Muscle of arm (tissue), 12 donors: Measurements from ENCODE around the gene RAB31. TPM values are rescaled to one million over a fixed set of nuclear protein-coding genes. Genes with fewer than 3 reads are reported as not detected.
"Not testable (repeated sequence)": the region's sequence is repeated elsewhere in the genome, so short reads cannot be mapped to it uniquely, and the experiment has no call there.

Source experiments
- DNase-seq: peaks from one replicate; pipeline ENCODE4 v3.0.0-alpha.2; 2013
- polyA plus RNA-seq, 12 donors: library from polyadenylated mRNA; unstranded; fragments of 120-200 nt; gene quantifications; one replicate each; pipeline ENCODE4 v1.2.1, GENCODE V29; 2013; ENCODE audit not compliant: insufficient read length in 12 of 12

RAB31 gene
- polyA plus RNA-seq, 12 donors, result 20.2 to 50.8 (median 32.8) TPM; not detected in 1

DNA sequence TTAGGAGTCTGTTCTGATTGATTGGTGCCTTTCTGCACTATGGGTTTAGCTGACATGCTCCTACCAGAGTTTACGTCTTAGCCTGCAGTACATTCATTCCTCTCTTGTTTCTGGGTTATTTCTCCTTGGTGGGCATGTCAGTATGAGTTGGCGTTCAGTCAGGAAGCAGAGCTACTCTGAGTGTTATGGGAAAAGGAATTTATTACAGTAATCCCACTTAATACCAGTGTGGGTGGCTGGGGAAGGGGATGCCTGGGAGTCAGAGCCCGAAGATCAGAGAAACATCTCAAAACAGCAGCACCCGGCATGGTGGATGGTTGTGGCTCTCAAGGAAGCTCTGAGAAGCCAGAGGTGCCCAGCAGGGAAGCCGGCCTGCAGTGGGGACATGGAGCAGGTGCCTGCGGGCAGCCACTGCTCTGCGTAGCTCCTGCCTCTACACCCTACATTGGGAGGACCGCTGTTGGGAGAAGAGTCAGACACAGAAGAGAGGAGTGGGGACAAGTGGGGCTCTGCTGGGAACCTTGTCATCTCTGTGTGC lies 48.9 kb downstream of the RAB31 start:
- no peak for DNase-seq

DNA sequence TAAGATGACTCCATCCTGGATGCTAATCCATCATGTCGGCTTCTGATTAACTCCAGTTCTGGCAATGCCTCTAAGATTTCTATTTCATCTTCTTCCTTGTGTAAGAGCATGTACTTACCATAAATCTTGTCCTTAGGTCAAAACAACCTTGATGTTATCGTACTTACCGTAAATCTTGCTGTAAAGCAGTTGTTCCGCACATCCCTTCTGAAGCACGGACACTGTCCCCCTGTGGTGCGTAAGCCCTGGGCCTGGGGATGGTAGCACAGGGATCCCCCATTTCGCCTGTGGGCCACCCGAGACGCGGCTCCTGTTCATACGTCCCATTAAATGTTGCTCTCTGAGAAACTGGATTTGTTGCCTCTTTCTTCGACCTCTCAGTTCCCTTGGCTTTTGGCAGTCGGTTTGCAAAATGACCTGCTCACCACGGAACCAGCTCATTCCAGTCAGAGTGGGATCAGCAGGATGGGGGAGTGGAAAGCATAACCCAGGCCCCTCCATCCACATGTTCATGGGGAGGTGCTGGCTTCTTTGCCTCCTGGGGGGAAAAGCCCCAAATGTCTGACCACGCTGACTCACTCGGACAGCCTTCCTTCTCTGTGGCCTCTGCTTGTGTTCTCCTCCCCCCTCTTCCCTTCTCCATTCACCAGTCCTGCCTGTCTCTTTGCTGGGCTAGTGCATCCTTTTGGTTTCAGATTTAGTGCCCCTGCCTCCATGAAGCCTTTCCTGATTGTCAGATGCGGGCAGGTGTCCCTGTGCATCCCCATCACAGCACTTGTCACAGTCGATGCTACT lies 49.9 kb downstream of the RAB31 start:
- no peak for DNase-seq

DNA sequence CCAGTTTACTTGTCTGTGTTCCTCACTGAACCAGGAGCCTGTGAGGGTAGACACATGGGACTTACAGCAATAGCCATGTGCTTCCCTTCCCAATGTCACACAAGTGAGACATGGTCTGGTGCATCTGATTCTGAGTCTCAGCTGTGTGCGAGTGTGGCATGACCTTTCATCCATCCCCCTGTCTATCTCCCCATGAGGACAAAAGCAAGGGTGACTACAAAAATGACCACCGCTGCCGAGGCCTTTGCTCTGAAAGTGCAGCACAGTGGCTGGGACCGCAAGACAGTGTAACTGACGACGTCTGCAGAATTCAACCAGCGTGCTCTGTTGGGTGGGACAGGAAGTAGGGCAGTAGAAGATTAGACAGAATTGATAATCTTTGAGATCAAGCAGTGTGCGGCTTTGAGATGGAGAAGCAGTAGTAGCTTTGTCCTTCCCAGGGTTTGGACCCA lies 50.5 kb downstream of the RAB31 start:
- no peak for DNase-seq

DNA sequence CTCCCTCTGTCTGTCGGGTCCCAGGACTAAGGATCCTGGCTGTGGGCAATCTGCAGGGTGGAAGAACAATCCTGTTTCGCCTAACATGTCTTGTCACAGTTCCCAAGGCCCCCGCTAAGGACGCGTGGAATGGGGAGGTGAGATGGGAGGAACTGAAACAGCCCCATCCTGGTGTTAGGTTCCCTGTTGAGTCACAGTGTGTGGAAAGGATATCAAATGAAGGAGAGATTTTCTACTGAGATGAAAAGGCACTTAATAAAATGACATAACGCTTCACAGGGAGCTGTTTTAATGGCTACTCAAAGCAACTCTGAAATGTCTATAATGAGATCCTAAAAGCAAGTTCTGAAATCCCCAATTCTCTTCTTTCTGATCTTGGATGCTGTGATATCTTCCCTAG lies 52.5 kb downstream of the RAB31 start:
- DNase-seq, result no peak

DNA sequence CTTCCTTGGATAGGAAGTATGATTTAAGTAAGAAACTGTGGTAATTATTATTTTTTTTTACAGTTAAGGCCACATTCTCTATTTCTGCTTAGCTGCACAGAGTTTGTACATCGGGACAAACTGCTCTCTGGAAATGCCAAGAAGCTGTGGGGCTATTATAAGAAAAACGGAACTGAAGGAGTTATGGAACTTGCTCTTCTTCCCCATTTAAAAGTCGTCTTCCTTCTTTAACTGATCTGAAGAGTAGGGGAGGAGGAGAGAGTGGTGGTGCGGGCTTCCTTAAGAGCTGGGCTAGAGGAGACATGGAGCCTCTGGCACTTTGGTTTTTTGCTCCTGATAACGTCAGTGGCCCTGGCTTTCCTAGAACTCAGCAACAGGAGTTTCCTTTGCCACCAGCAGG lies 54.4 kb downstream of the RAB31 start:
- no peak for DNase-seq

DNA sequence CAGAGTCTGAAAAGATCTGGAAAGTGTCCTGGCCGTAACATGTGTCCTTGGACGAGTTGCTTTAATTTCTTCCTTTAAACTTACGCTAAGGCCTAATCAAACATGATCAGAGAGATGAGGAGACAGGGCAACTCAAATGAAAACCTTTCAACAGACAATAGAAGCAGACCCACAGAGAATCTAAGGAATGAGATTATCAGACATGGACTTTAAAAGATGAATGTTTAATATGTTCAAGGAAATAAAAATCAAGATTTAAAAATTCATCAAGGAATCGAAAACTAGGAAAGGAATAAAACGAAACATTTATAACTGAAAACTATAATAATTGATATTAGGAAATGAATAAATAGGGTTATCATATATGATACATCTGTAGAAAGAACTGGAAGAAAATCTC lies 55.1 kb downstream of the RAB31 start:
- DNase-seq, result no peak

DNA sequence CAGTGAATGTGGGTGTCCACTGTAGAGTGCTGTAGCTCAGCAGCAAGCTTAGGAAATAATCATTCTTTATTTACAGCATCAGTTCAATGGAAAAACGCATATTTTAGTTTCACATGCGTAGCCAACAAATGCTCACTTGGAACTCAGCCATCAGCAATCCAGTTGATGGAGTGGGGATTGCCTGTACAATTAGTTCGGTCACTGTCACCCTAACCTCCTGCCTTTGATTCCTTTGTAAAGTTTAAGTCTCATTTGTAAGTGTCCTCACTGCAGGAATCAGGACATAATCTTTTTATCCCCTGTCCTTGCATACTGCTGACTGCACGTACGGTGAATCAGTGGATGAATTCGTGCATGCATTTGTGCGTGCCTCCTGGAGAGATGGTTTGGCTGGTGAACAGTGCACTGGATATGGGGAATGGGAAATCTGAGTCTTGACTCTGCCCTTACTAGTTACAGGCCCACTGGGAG lies 55.9 kb downstream of the RAB31 start:
- no peak for DNase-seq

DNA sequence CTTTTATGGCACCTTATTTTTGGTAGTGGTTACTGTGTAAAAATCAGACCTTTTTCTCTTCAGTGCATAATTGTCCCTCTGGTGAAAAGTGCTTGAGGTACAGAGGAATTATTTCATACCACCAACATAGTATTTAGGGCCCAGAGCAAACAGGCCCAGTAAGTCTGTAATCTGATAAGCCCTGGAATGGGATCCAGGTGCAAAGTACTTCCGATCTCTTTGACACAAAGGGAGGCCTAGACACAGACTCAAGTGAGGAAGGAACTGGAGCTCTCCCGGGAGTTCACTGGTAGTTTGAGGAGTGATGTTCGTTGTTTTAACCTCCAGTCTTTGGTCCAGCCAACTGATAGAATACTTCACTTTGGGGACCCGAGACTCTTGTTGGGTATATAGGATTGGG lies 57.4 kb downstream of the RAB31 start:
- no peak for DNase-seq

DNA sequence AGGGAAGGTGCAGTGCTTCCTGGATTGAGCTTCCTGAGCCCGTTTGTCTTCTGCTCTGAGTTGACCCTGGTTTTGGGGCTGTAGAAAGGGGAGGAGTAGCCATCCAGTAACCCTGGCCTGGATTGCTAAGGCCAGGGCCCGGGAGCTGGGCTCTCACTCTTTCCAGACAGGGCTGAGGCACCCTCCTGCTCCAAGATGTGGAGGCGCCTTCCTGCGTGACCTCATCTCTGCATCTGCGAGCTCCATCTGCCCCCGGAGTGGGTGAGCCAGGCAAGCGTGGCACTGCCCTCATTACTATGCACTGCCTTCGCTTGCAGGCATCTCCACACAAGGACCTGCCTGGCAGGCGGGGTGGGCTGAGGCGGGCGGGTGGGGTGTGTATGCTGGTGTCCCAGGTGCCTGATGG lies 58.0 kb downstream of the RAB31 start:
- no peak for DNase-seq

DNA sequence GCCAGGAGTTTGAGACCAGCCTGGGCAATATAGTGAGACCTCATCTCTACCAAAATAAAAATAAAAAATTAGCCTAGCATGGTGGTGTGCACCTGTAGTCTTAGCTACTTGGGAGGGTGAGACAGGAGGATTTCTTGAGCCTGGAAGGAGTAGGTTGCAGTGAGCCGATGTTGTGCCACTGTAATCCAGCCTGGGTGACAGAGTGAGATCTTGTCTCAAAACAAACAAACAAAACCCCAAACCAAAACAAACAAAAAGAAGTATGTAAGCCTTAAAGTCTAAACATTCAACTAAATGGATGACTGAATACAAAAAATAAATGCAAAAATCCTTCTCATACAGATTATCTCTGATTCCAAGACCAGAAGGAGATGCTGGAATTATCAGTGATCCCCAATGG lies 58.6 kb downstream of the RAB31 start:
- no peak for DNase-seq

DNA sequence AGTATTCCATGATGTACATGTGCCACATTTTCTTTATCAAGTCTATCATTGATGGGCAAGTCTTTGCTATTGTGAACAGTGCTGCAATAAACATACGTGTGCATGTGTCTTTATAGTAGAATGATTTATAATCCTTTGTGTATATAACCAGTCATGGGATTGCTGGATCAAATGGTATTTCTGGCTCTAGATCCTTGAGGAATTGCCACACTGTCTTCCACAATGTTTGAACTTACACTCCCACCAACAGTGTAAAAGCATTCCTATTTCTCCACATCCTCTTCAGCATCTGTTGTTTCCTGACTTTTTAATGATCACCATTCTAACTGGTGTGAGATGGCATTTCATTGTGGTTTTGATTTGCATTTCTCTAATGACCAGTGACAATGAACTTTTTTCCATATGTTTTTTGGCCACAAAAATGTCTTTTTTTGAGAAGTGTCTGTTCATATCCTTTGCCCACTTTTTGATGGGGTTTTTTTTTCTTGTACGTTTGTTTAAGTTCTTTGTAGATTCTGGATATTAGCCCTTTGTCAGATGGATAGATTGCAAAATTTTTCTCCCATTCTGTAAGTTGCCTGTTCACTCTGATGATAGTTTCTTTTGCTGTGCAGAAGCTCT lies 60.1 kb downstream of the RAB31 start:
- DNase-seq, result not testable (repeated sequence)

DNA sequence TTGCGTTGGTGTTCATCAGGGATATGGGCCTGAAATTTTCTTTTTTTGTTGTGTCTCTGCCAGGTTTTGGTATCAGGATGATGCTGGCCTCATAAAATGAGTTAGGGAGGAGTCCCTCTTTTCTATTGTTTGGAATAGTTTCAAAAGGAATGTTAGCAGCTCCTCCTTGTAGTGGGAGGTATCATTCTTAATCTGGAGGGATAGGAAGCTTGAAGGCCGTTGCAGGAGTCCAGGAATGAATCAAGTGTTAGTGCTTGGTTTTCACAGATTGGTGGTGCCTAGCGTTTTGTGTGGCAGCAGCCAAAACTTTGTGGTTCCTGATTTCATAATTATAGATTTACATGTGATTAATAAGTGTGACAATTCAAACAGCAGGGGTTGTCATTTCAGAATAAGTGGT lies 62.0 kb downstream of the RAB31 start:
- not testable (repeated sequence) for DNase-seq

DNA sequence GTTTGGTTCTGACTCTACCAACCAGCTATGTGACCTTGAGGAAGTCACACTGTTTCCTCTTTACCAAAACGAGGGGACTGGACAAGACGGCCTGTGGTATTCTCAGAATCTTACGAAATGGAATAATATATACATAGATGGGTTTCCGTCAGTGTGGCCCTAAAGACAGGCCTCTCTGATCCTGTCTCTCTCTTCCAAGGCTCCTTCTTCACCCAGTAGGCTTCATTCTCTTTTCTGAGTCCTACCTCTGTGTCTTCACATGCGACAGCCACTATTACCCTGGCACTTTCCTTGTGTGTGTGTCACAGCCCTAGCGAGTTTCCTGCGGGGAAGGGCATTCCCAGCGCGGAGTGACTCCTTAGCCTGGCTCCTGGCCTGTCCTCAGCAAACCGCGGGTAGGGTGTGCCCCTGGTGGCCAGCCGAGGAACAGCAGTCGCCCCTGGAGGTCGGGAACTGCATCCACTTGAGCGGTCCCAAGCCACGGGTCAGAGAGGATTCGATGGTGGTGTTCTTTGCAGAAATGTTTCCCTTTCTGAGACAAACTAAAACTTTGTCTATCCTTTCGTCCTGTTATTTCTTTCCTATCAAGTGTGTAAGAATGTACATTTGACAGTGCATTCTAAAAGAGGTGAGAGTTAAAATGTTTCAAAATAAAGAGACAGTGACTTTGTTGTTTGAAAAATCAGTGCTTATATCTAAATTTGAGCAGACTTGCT lies 63.3 kb downstream of the RAB31 start:
- DNase-seq, result peak; percentile 78

DNA sequence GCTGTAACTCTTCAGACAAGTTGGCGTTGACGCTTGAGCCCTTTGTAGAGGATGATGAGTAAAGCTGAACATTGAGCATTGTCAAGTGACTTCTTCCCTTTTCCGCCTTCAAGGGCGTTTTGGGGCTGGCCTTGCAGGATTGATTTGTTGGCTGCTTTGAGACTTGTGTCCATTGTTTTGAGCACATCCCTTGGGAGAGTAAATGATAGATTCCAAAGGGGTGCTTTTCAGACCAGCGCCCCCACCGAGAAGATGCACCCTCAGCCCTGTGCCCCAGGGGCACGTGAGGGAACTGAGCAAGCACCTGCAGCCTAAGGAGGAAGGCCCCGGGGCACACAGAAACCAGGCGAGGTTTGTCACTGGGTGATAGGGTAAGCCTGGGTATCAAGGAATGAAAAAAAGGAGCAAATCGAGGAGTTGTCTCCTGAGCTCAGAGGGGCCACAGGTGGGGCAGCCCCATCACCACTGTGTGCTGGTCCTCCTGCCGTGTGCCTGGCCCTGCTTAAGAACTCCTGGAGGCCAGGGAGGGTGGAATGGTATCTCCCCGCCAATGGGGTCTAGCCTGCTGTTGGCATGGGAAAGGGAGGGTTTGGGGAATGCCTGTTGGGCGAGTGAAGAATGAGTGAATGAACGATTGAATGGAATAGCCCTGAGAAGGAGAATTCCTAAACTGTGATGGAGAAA lies 64.0 kb downstream of the RAB31 start:
- no peak for DNase-seq

DNA sequence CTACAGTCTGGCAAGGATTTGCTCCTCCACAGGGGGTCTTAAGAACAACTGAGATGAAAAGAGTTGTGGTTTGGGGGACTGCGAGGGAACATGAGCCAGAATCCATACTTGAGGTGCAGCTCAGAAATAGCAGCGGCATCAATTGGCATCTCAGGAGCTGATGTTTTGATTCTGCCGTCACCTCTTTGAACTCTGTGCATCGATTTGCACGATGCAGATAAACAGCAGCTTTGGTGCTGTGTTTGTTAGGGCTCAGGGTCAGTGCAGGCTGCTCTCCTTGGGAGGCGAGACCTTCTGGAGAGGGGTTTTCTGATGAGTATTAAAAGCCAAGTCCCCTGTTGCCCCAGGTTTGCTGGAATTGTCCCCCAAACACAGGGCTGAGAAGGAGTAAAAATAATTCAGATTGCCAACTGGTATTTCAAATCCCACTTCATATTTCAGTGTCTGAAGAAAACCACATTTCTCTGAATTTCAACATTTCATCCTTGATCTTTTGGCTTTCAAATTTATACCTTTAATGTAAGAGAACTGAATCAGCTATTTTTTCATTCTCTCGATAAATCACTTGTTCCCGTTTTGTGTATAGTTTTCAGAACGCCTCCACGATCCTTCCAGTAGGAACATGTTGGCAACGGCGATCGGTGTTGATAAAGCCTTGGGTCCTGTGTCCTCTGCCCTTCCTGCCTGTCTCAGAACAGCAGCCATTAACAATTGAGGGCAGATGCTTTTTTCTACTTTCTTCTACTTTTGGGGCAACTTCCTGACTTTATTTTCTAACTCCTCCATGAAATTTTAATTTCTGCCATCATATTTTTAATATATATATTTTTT lies 65.0 kb downstream of the RAB31 start:
- DNase-seq, result no peak

DNA sequence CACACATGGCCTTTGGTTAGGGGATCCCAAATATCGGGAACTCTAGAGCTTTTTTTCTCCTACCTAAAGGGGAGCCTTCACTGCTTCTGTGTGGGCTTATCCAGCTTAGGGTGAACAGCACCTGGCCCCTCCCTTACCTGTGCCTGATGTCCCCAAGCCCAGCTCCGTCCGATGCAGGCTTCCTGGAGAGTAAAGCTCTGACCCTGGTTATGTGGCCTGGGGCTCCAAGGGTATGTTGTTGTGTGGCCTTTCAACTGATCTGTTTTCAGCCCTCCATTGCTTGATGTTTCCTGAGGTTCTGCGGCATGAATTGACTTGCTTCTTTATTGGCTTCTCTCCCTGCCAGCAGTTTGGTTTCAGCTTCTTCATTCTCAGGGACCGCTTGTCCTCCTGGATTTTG lies 66.0 kb downstream of the RAB31 start:
- DNase-seq, result no peak

DNA sequence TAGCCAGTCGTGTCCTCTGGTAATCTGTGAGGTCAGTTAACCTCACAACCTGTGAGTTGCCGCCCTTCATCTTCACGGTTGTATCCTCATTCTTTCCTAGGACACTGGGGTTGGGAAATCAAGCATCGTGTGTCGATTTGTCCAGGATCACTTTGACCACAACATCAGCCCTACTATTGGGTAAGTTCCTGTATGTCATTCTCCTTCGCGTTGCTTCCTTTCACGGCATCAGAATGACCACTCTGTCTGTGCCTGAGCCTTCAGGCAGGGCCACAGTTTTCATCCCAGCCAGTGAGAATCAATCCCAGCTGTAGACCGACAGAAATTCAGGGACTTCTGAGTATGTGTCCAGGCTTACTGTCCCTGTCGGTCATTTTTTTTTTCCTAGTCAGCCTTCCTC lies 67.1 kb downstream of the RAB31 start:
- DNase-seq, result no peak

DNA sequence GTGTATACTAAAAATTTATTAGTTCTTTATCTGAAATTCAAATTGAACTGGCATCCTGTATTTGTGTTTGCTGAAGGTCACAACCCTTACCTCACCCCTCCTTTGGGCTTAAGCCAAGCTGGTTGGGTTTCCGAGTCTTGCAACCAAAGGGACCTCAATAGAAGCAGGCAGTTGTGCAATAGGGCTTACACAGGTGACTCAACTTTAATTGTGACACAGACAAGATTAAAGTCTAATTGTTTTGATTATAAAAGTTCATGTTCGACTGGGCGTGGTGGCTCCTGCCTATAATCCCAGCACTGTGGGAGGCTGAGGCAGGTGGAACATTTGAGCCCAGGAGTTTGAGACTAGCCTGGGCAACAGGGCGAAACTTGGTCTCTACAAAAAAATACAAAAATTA lies 71.5 kb downstream of the RAB31 start:
- no peak for DNase-seq

DNA sequence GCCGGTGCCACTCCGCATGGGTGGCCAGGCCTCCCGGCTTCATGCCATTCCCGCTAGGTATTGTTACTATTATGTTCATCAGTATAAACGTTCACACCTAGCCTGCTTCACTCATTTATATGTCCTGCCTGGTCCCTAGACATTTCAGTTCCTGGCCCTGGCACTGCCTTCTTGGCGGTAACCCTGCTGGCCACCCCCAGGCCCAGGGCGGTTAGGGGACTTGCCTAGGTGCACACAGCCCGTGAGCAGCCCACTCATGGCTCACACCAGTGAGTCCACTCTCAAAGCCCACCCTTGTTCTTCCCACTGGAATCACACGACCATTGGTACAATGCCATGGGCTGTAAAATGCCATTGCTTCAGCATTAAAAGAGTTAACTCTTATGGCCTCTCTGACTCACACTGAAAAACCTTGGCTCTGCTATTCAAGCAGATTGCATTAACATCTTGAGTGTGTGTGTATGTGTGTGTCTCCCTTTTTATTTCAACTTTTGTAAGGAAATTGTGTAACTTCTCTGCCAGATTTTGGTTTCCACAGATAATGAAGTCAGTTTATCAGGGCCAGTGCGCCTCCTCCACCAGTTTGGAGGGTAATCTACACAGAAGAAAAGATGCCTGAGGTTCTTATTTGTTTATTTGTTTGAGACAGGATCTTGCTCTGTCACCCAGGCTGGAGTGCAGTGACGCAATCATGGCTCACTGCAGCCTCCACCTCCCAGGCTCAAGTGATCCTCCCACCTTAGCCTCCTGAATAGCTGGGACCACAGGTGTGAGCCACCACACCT lies 74.2 kb downstream of the RAB31 start:
- no peak for DNase-seq

DNA sequence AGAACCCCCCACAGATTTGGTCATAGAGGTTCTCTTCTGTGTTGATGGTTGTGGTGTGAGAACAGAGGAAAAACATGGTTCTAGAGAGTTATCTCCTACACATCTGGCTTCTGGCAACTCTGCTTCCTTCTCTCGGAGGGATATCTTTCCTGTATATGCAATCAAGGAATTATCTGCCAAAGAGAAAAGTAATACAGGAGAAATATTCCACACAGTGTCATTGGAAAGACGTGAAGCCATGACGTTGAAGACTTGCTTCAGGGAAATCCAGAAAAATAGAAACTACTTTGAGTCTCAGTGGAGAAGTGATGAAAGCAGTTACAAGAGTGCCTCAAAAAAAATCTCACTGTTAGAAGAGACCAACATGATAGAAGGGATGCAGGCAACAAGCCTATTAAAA lies 78.5 kb downstream of the RAB31 start:
- peak; percentile 53 for DNase-seq
